HG02759 (cell line): Measurements from ENCODE around the gene DOCK9.

ENCODE experiments used
- ATAC-seq: cut with Tn5 transposase; IDR thresholded peaks from one replicate; pipeline ENCODE4 v1.9.1; 2021; ENCODE audit warnings: mild to moderate bottlenecking, moderate library complexity; ENCODE audit not compliant: unreplicated experiment

Gene DOCK9

GRCh38 chr13:98954313-98954712 lies 23.6 kb downstream of the DOCK9 start:
- ATAC-seq, result no peak

DNA sequence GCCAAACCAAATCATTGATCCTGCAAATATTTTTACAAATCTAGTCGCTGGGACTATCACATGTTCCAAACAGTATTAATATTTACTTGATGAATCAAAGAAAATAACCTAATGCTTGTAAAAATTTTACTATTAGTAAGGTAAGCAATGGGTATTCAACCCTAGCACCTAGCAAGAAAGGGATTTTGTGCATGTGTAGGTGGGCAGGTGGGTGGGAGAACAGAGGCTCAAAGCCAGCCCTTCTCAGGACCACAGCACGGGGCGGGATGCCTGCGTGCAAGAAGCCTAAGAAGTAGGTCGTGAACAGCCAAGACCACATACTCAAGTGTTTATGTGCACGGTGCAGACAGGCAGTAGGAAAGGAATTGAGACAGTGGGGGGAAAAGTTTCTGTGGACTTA lies 26.6 kb downstream of the DOCK9 start:
- ATAC-seq, result no peak

- no peak for ATAC-seq
Observed at GRCh38 chr13:98950705-98951104, 27.2 kb downstream of the DOCK9 start.

DNA sequence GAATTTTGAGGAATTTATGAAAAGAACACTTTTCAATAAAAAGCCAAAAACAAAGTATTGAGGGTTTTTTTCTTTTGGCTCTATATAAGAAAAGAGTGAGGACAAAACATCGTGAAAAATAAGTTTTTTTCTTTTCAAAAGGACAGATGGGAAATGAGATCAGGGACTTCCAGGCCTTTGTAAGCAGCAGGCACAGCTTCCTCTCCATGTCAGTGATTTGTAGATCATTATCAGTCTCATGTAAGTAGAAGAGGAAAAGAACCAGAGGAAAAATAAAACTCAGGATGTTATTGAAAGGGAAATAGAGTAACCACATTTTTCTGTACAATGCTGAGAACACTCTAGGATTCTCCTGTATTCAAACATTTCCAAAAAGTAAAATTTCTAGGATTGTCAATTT lies 29.9 kb downstream of the DOCK9 start:
- no peak for ATAC-seq

- no peak for ATAC-seq
Observed at GRCh38 chr13:98945863-98946605, 31.8 kb downstream of the DOCK9 start.

DNA sequence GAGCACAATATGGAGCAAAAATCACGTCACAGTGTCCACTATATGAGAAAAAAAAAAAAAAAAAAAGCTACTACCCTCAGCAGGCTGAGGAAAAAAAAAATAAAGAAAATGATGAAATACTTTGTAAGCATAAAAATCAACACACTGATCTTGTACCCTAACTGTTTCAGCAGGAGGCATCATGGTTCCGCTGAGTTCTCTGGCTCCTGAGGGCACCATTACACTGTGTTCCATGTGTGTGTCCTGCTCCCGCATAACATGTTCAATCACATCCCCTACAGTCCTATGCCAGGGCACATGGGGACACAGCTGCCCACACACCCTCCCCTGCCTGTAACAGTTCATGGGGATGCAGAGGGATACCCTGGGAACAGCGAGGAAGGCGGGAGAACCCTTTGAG lies 33.5 kb downstream of the DOCK9 start:
- ATAC-seq, result no peak

- no peak for ATAC-seq
Observed at GRCh38 chr13:98942997-98943396, 34.9 kb downstream of the DOCK9 start.

DNA sequence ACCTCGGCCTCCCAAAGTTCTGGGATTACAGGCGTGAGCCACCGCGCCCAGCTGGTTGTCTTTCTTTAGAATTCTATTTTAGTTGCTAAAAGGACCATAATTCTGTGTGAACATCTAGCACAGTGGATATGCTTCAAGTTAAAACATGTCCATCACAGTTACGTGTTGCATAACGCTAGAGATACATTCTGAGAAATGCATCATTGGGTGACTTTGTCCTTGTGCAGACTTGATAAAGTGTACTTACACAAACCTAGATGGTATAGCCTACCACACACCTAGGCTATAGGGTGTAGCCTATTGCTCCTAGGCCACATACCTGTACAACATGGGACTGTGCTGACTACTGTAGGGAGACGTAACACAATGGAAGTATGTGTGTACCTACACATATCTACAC lies 35.4 kb downstream of the DOCK9 start:
- no peak for ATAC-seq

DNA sequence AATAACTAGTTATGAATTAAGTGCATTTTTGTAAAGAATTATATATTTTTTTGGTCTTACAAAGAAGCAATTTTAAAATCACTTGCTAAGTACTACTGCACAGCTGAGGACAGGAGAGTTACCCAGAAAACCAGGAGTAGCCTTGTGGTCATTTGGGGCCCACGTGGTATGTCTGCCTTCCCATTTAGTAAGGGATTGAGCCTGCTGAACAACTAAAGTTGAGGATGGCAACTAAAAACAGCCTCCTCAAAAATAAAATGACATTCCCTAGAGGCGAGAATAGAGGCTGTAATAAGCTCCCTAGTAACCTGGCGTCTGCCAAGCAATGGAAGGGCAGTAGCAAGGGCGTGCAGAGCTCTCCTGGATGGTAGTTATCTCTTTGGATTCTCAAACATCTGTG lies 36.3 kb downstream of the DOCK9 start:
- ATAC-seq, result no peak

DNA sequence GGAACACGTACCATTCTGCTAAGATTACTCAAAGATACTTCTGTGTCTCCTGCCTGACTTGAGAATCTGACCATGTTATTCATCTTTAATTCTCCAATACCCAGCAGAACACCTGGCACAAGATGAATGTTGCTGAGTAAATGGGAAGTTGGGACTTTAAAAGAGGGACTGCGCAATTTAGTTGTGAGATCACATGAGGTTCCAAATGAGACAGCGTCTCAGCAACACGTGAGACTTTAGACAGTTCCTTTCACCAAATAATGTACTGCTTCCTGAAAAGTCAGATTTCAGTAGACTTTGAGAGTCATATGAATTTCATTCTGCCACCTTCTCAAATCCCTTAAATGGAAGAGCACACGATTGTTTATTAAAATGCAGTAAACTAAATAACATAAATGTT lies 36.7 kb downstream of the DOCK9 start:
- no peak for ATAC-seq

- ATAC-seq, result no peak
Observed at GRCh38 chr13:98940325-98941001, 37.4 kb downstream of the DOCK9 start.

DNA sequence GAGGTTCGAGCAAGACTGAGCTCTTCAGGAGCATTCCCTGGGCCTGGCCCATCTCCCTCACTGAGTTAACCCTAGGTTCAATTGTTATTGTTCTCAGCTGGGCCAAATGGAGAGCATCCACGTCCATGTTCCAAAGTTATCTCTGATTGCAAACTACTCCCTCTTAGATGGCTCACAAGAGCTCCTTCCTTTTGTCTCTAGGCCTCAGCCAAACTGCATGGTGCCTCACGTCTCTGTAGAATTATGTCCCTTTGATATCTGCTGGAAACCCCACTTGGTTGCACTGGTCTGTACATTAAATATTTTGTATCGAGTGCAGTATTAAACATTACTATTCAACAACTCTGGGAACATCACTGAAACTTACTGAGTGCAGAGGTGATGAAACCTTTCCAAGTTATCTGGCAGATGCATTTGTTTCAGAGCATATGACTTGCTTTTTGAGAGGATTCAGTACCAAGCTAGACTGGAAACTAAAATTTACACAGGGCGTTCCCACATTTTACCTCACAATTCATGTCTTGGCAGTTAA lies 38.1 kb downstream of the DOCK9 start:
- no peak for ATAC-seq

- ATAC-seq, result no peak
Observed at GRCh38 chr13:98938801-98939200, 39.1 kb downstream of the DOCK9 start.

DNA sequence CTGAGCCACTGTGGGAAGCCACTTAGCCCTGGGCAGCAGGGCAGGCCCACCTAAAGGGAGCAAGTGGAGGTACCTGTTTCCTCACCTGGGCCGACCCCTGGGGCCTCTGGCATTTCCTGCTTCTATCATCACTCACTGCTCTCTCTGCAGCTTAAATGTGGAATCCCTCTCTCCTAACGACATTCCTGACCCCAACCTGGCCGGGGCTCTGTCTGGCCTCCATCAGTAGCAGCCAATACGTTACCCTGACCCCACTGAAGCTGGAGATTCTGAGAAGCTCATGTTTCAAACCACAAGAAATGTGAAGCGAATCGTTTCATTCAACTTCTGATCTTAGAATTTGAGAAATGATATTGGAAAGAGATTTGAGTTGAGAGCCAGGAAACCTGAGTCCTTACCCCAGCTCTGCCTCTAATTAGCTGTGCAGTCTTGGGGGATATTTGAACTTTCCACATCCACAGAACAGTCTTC lies 39.9 kb downstream of the DOCK9 start:
- no peak for ATAC-seq

GRCh38 chr13:98934243-98934642 lies 43.6 kb downstream of the DOCK9 start:
- ATAC-seq, result no peak

DNA sequence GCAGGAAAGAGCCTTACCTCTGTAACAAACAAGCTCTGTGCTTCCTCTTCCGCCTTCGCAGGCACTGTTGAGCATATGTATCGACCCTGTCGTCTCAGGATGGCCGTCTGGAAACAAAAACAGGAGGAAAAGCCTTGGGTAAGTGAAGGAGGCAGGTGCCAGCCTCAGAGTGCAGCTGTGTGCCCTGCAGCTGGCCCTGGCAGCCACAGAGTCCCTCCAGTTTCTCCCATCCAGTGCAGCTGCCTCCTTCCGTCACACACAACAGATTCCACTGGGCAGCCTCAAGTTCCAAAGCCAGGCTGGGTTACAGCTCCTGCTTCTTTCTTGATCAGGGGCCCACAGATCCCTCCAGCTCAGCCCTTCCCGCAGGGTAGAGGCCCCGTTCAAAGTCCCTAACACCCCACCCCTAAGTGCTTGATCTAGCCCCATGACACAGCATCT lies 47.7 kb downstream of the DOCK9 start:
- ATAC-seq, result no peak

GRCh38 chr13:98927951-98928927 lies 49.6 kb downstream of the DOCK9 start:
- no peak for ATAC-seq

DNA sequence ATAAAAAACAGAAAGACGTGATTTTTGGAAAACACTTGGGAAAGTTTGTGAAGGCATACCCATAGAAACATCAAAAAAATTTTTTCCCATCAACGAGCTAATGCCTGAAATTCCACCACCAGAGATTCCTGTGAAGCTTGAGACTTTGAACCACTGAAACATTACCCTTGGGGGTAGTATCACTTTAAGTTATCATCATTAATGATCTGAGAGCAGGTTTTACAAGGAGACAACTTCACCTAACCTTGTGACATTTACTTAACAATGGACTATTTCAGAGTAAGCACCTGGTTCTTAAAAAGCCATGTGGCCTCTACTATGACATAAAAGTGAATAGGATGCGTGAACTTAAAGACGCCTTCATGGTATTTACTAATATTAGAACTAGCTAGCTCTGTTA lies 51.9 kb downstream of the DOCK9 start:
- ATAC-seq, result no peak

GRCh38 chr13:98923641-98924397 lies 54.0 kb downstream of the DOCK9 start:
- ATAC-seq, result no peak

DNA sequence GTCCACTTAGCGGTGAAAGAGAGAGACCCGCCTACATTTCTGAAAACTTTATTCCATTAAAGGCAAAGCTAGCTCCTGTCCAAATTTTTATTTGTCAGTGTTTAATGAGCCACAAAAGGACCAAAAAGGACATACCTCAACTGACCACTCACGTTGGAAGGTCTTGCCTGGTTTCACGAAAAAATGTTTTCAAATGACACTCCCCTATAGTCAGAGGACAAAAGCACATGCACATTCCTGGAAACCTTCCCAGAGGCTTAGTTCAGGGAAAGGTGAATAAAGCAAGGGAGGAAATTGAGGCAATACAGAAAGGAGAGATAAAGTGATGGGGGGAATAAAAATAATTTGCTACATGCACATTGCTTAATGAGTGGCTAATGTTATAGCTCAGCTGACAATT lies 55.6 kb downstream of the DOCK9 start:
- no peak for ATAC-seq
